ENCODE measurements around the gene CDR2L.
"Not testable (repeated sequence)": the region's sequence is repeated elsewhere in the genome, so short reads cannot be mapped to it uniquely, and the experiment has no call there.

Gene CDR2L

DNA sequence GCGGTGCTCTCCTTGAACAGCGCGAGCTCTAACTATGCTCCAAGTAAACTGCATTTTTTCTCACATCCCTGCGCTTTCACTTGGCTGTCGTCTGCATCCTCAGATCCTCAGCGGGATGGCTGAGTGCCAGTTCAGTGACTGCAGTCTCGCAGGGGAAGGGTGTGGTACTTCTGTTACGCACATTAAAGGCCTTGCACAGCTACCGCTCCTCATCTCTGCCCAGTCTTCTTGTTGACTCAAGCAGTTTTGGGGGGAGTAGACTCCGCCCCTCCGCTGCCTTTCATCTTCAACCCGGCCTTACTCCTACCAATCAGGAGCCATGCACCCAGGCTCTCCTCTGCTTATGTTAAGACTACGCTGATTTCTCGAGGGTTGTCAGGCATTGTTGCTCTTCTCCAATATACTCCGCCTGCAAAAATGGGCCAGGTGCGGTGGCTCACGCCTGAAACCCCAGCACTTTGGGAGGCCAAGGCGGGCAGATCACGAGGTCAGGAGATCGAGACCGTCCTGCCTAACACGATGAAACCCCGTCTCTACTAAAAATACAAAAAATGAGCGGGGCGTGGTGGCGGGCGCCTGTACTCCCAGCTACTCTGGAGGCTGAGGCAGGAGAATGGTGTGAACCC is 49.3 kb downstream of the CDR2L start:
- peak; percentile 55 to 77 for DNase-seq (ENCODE audit: low read depth in 1 of 2, low spot score in 1 of 2)

DNA sequence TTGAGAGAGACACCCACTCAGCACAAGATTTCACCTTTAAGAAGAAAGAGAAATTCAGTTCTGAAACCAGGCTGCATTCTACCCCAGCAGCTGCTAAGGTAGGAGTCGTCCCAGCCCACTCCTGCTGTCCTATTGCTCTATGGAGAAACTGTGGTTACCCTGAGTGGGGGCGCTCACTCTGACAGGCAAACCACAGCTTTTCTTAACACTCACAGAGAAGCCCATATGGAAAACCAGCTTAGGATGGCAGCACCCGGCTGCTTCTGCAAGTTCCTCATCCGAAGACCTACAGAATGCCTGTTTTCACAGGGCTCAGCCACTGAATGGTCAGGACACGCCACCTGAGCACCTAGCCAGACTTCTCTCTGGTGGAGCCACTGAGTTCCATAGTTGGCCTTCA is 51.8 kb downstream of the CDR2L start:
- no peak for DNase-seq (ENCODE audit: low read depth in 1 of 2, low spot score in 1 of 2)

DNA sequence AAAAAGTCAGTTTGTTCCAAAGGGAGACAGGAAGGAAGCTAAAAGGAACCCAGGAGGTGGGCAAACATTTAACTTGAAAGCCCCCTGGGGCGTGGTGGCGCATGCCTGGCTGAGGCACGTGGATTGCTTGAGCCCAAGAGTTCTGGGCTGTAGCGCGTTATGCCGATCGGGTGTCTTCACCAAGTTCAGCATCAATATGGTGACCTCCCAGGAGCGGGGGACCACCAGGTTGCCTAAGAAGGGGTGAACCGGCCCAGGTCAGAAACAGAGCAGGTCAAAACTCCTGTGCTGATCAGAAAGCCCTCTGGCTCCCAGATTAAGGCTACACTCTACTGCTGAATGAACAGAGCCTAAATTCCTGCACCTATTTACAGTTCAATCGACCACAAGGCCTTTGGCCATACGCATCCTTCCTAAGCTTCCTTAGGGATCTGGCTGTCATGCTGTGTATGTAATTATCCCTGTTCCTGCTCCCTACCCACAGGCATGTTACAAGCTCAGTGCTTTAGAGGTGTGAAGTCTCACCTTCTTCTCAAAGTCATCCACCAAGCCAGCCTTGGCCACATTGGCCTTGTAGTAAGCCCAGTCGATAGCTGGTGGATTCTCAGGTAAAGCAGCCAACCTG is 54.3 kb downstream of the CDR2L start:
- no peak for DNase-seq (ENCODE audit: low read depth in 1 of 2, low spot score in 1 of 2)

- DNase-seq (ENCODE audit: low read depth in 1 of 2, low spot score in 1 of 2), result not testable (repeated sequence)
Observed at GRCh38 chr17:75043789-75044188, 56.4 kb downstream of the CDR2L start.

DNA sequence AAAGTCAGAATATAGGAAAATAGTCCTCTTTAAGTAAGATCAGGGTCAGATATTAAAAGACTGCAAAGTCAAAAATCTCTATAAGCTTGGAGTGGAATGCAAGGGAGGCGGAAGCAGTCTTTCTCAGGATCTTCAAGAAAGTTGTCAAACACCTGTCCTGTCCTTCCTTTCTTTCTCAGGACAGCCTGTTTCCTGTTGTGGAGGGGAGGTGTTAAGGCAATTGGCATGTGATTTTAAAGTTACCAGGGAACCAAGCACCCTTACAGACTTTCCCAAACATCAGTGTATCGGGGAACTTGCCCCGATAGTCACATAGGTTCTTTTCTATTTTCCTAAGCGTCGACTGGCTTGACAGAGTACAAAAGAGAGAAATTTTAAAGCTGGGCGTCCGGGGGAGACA is 57.3 kb downstream of the CDR2L start:
- DNase-seq (ENCODE audit: low read depth in 1 of 2, low spot score in 1 of 2), result no peak

DNA sequence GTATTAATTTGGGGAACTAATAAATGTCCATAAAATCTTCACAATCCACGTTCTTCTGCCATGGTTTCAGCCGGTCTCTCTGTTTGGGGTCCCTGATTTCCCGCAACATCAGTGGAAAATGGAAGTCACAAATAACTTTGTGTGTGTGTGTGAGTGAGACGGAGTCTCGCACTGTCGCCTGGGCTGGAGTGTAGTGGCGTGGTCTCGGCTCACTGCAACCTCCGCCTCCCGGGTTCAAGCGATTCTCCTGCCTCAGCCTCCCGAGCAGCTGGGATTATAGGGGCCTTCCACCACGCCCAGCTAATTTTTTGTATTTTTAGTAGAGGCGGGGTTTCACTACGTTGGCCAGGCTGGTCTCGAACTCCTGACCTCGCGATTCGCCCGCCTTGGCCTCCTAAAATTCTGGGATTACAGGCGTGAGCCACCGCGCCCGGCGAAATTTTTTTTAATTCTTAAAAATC is 58.5 kb downstream of the CDR2L start:
- not testable (repeated sequence) for DNase-seq (ENCODE audit: low read depth in 1 of 2, low spot score in 1 of 2)

- peak; percentile 87 to 90 for DNase-seq (ENCODE audit: low read depth in 1 of 2, low spot score in 1 of 2)
Observed at GRCh38 chr17:75046407-75047289, 59.2 kb downstream of the CDR2L start, which contains the start of the genes ATP5PD and KCTD2. TSS of gene ATP5PD (minus strand) at chr17:75046969. CDS start at chr17:75042650, 4,319 bp downstream. TSS of gene KCTD2 (plus strand) at chr17:75047225. CDS start at chr17:75047251, 26 bp downstream.

DNA sequence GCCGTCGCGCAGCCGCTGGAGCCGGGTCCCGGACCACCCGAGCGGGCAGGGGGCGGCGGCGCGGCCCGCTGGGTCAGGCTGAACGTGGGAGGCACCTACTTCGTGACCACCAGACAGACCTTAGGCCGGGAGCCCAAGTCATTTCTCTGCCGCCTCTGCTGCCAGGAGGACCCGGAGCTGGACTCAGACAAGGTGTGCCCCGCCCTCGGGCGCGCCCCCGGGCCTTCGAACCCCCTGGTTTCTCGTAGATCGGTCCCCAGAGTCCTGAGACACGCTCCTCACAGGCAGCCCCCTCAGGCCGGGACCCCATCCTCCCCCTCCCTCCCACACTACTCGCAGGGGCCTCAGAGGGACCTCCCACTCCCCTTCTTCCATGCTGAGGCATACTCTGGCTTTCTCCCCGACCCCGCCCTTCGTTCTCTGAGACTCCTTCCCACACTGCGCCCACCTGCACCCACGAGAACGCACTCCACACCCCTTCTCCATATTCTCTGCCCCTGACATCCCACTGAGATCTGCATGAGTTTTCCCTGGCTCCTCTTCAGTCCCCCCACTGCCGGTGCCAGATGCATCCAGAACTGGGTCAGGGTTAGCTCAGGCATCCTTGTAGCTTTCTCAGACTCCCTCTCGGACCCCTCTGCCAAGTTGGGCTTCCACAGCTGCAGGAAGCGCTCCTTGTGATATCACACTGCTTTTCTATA is 60.1 kb downstream of the CDR2L start:
- peak in 1 of 2 donors; percentile 16 for DNase-seq (ENCODE audit: low read depth in 1 of 2, low spot score in 1 of 2)

DNA sequence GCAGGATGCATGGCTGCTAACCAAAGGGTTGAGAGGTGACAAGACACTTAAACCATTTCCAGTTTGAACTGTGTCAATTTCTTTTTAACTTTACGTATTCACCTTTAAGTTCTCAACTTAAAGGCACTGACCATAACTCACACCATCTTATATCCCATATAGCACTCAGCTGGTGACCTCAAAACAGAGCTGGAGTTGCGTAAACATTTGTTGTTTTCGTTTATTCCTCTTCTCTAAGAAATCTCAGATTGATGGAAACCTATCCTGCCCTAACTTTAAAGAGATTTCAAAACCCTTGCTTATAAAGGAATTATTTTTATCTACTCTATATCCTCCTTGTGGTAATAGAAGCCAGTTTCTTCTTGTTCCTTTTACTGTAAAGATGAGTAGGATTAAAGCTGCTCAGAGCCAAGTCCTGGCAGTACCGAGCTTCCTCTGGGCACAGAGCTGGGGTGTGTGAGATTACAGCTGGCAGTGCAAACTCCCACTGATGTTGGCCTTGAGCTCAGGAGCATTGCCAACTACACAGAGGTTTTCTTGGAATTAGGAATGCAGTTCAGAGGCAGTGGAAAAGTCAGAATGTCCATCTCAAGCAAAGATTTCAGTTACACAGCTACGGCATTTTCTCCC is 60.9 kb downstream of the CDR2L start:
- DNase-seq (ENCODE audit: low read depth in 1 of 2, low spot score in 1 of 2), result no peak

- no peak for DNase-seq (ENCODE audit: low read depth in 1 of 2, low spot score in 1 of 2)
Observed at GRCh38 chr17:75049057-75049456, 61.6 kb downstream of the CDR2L start.

GRCh38 chr17:75049706-75050105 is 62.3 kb downstream of the CDR2L start:
- no peak for DNase-seq (ENCODE audit: low read depth in 1 of 2, low spot score in 1 of 2)

DNA sequence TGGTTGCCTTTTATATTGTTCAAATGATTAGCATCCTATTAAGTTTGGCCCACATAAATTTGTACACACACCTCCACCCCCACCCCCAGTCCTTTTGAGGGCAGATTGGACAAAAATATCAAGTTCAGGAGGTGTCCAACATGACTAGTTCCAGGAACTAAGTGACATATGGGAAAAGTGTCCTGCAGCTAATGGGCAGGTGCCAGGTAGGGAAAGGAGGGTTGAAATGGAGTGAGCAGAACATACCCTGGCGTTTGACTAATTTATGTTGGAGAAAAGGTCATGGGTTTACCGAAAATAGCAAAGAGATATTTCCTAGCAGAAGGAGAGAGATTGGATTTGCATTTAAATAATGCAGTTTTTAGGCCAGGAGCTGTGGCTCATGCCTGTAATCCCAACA is 64.5 kb downstream of the CDR2L start:
- DNase-seq (ENCODE audit: low read depth in 1 of 2, low spot score in 1 of 2), result no peak

Measured in stimulated activated CD4-positive, alpha-beta T cell treated with anti-CD3 and anti-CD28 coated beads, Interleukin-15, amount 100 ng/mL, for 1 hour (primary cell).